GM10266 (cell line): ENCODE results near the gene MLXIPL.
"Not testable (repeated sequence)": the region's sequence is repeated elsewhere in the genome, so short reads cannot be mapped to it uniquely, and the experiment has no call there.

ENCODE experiments used
- DNase-seq: peaks from one replicate; pipeline ENCODE4 v3.0.0; 2012; ENCODE audit errors: extremely low spot score
- CTCF ChIP-seq: IDR thresholded peaks from 2 replicates; pipeline ENCODE4 v1.5.1; 2012; ENCODE audit warnings: mild to moderate bottlenecking, low read depth; ENCODE audit not compliant: control insufficient read depth, insufficient read depth; ENCODE audit errors: missing control alignments

The MLXIPL gene

GRCh38 chr7:73596191-73597065 lies 27.9 kb downstream of the MLXIPL start:
- no peak for TF ChIP-seq CTCF
- DNase-seq: no peak

- DNase-seq: no peak
- TF ChIP-seq CTCF: no peak
Measured at GRCh38 chr7:73595358-73595757, 29.0 kb downstream of the MLXIPL start.

- TF ChIP-seq CTCF: peak; percentile 9
- no peak for DNase-seq
Measured at GRCh38 chr7:73593207-73594045, 30.9 kb downstream of the MLXIPL start.

- no peak for DNase-seq
- no peak for TF ChIP-seq CTCF
Measured at GRCh38 chr7:73586911-73587310, 37.4 kb downstream of the MLXIPL start.

GRCh38 chr7:73585196-73585595 lies 39.1 kb downstream of the MLXIPL start:
- no peak for TF ChIP-seq CTCF
- DNase-seq: no peak

- no peak for TF ChIP-seq CTCF
- DNase-seq: no peak
Measured at GRCh38 chr7:73582664-73583202, 41.6 kb downstream of the MLXIPL start.

GRCh38 chr7:73581006-73581405 lies 43.3 kb downstream of the MLXIPL start:
- not testable (repeated sequence) for DNase-seq
